Measurements from ENCODE around the gene DIRAS1. TPM values are rescaled to one million over a fixed set of nuclear protein-coding genes. Genes with fewer than 3 reads are reported as not detected.
A peak's percentile ranks its signal among the peaks of the same experiment; 100 is the strongest.

Gene DIRAS1
- total and polyA plus RNA-seq, 2 experiments from 2014 or later, result 2.8 to 18.6 TPM

DNA sequence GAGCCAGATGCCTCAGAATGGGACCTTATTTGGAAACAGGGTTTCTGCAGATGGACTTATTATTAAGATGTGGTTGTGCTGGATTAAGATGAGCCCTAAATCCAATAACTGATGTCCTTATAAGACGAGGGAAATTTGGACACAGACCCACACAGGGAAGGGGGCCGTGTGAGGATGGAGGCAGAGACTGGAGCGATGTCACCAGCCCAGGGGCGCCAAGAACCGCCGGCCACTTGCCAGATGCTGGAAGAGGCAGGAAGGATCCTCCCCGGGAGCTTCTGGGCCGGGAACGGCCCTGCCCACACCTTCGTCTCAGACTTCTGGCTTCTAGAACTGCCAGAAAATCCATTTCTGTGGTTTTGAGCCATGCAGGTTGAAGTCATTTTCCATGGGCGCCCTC, 45.3 kb downstream of the DIRAS1 start:
- Histone ChIP-seq H3K4me3 (no peak overlapping the region), H3K27me3 (ENCODE audit: insufficient read depth) (no peaks in the 10 kb centered on the region), H3K4me2 (0 out of 2 replicates have a peak overlapping the region, but pooled peaks have one; percentile 66), H3F3A (replicated peaks; ENCODE audit: low read depth) (peaks cover 7% of the 10 kb centered on the region), H4K20me1 (replicated peaks; ENCODE audit: insufficient read depth) (no peaks in the 10 kb centered on the region), H3K79me2 (replicated peaks; ENCODE audit: insufficient read depth) (no peaks in the 10 kb centered on the region), H3K9me2 (ENCODE audit: insufficient read depth) (no peaks in the 10 kb centered on the region), H3K36me3 (ENCODE audit: insufficient read depth) (no peaks in the 10 kb centered on the region), H3K27ac (ENCODE audit: low read depth) (no peak overlapping the region), H3K4me1 (ENCODE audit: insufficient read depth) (peaks cover 13% of the 10 kb centered on the region), H2AFZ (no peak overlapping the region)
- ATAC-seq, result peak; percentile 34
- Mint-ChIP-seq H3K27ac (no peak overlapping the region), H3K36me3 (ENCODE audit: low read depth) (no peaks in the 10 kb centered on the region; the same call in 1 of the 3 replicates), H3K27me3 (ENCODE audit: insufficient read depth, low read depth, poor library complexity) (peaks cover 17% of the 10 kb centered on the region), H3K4me3 (no peak overlapping the region), H3K4me1 (peaks cover 19% of the 10 kb centered on the region), H3K9me3 (peaks cover 3% of the 10 kb centered on the region; the same call in 2 of the 3 replicates)
- no peak for DNase-seq (ENCODE audit: low spot score)
- no peak for TF ChIP-seq ZNF114 (CRISPR knock-in tag; IDR thresholded peaks at IDR 0.05)
- no peak for TF ChIP-seq EZH2phosphoT487 (IDR thresholded peaks at IDR 0.05; ENCODE audit: unreplicated experiment)
- no peak for TF ChIP-seq NANOG (IDR thresholded peaks at IDR 0.05; ENCODE audit: borderline replicate concordance)

DNA sequence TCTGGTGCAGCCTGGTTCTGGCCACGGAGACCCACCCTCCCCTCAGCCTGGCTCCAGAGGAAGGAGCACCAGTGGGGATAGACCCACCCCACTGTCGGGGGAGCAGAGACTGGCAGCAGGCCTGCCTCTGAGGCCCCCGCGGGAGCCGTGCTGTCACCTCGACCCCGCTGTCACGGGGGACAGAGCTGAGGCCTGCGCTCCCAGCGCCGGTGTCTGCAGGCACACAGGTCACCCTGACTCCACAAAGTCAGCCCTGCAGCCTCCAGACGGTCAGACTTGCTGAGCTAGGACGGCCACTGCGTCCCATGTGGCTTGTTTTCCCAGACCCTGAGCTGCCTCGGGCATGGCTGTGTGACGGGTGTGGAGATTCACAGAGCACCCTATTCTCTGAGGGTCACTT, 51.0 kb downstream of the DIRAS1 start:
- no peaks in the 10 kb centered on the region for H3K9me3 Mint-ChIP-seq
- H3K36me3 Mint-ChIP-seq (ENCODE audit: low read depth), result no peaks in the 10 kb centered on the region
- Histone ChIP-seq H2AFZ (no peak overlapping the region), H3K9me2 (ENCODE audit: insufficient read depth) (no peaks in the 10 kb centered on the region), H3K36me3 (ENCODE audit: insufficient read depth) (no peaks in the 10 kb centered on the region), H4K20me1 (replicated peaks; ENCODE audit: insufficient read depth) (no peaks in the 10 kb centered on the region; the same call in 1 of the 2 replicates), H3K4me2 (no peak overlapping the region), H3K27me3 (ENCODE audit: insufficient read depth) (no peaks in the 10 kb centered on the region), H3K4me3 (no peak overlapping the region), H3F3A (replicated peaks; ENCODE audit: low read depth) (peaks cover 6% of the 10 kb centered on the region), H3K79me2 (replicated peaks; ENCODE audit: insufficient read depth) (no peaks in the 10 kb centered on the region), H3K27ac (ENCODE audit: low read depth) (no peak overlapping the region), H3K4me1 (ENCODE audit: insufficient read depth) (peaks cover 7% of the 10 kb centered on the region)
- DNase-seq (ENCODE audit: low spot score), result no peak
- no peak overlapping the region for H3K4me3 Mint-ChIP-seq
- no peak for ATAC-seq
- H3K4me1 Mint-ChIP-seq, result peaks cover 17% of the 10 kb centered on the region
- no peak overlapping the region for H3K27ac Mint-ChIP-seq
- peaks cover 14% of the 10 kb centered on the region for H3K27me3 Mint-ChIP-seq (ENCODE audit: insufficient read depth, low read depth, poor library complexity)
- no peak for TF ChIP-seq CREB1 (CRISPR knock-in tag; IDR thresholded peaks at IDR 0.05; ENCODE audit: low read depth)
- no peak for TF ChIP-seq ZNF462 (CRISPR knock-in tag; IDR thresholded peaks at IDR 0.05)
- no peak for TF ChIP-seq ZNF114 (CRISPR knock-in tag; IDR thresholded peaks at IDR 0.05)
- TF ChIP-seq STAT1 (IDR thresholded peaks at IDR 0.05; ENCODE audit: unreplicated experiment), result no peak
- TF ChIP-seq, protein P1, sequence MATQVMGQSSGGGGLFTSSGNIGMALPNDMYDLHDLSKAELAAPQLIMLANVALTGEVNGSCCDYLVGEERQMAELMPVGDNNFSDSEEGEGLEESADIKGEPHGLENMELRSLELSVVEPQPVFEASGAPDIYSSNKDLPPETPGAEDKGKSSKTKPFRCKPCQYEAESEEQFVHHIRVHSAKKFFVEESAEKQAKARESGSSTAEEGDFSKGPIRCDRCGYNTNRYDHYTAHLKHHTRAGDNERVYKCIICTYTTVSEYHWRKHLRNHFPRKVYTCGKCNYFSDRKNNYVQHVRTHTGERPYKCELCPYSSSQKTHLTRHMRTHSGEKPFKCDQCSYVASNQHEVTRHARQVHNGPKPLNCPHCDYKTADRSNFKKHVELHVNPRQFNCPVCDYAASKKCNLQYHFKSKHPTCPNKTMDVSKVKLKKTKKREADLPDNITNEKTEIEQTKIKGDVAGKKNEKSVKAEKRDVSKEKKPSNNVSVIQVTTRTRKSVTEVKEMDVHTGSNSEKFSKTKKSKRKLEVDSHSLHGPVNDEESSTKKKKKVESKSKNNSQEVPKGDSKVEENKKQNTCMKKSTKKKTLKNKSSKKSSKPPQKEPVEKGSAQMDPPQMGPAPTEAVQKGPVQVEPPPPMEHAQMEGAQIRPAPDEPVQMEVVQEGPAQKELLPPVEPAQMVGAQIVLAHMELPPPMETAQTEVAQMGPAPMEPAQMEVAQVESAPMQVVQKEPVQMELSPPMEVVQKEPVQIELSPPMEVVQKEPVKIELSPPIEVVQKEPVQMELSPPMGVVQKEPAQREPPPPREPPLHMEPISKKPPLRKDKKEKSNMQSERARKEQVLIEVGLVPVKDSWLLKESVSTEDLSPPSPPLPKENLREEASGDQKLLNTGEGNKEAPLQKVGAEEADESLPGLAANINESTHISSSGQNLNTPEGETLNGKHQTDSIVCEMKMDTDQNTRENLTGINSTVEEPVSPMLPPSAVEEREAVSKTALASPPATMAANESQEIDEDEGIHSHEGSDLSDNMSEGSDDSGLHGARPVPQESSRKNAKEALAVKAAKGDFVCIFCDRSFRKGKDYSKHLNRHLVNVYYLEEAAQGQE (IDR thresholded peaks at IDR 0.05; ENCODE audit: unreplicated experiment), result no peak
- TF ChIP-seq EZH2phosphoT487 (IDR thresholded peaks at IDR 0.05; ENCODE audit: unreplicated experiment), result no peak
- no peak for TF ChIP-seq NANOG (IDR thresholded peaks at IDR 0.05; ENCODE audit: borderline replicate concordance)
- no peak for TF ChIP-seq JUNB (IDR thresholded peaks at IDR 0.05; ENCODE audit: unreplicated experiment)
- TF ChIP-seq POLR2AphosphoS5 (IDR thresholded peaks at IDR 0.05; ENCODE audit: low read depth), result no peak
- no peak for TF ChIP-seq ZNF331 (CRISPR knock-in tag; IDR thresholded peaks at IDR 0.05; ENCODE audit: low read depth)
- no peak for TF ChIP-seq ETS1 (IDR thresholded peaks at IDR 0.05)

All from GM23338 (cell line).